Right lobe of liver (tissue), 6 donors: ENCODE data around the gene MYOF. TPM values are rescaled to one million over a fixed set of nuclear protein-coding genes. Genes with fewer than 3 reads are reported as not detected.
"Not testable (repeated sequence)": the region's sequence is repeated elsewhere in the genome, so short reads cannot be mapped to it uniquely, and the experiment has no call there.

Experiments
- ATAC-seq, 4 donors: fragments of 200-7000 bp; cut with Tn5 transposase; one replicate each; pipeline ENCODE4 v1.9.1; 2020; ENCODE audit warnings: mild to moderate bottlenecking in 4 of 4, moderate library complexity in 4 of 4
- DNase-seq, 3 donors: peaks; one replicate each; pipeline ENCODE4 v3.0.0-alpha.2; 2020
- H3K27ac ChIP-seq, 3 donors: fragments of 200-600 bp; one replicate each; pipeline ENCODE4 v1.8.0; 2022
- H3K27me3 ChIP-seq, 2 donors: fragments of 200-600 bp; one replicate each; pipeline ENCODE4 v1.8.0; 2022
- H3K36me3 ChIP-seq, 4 donors: fragments of 200-600 bp; sonication (generic) in 1 of 4; one replicate each; pipeline versions ENCODE4 v1.5.1 to v1.8.0; 2017 to 2022; ENCODE audit warnings: control low read depth in 1 of 4
- H3K4me1 ChIP-seq, 4 donors: fragments of 200-600 bp; sonication (generic) in 1 of 4; one replicate each; pipeline versions ENCODE4 v1.5.1 to v1.8.0; 2017 to 2022; ENCODE audit warnings: control low read depth in 1 of 4
- H3K4me3 ChIP-seq, 3 donors: fragments of 200-600 bp; one replicate each; pipeline ENCODE4 v1.8.0; 2022
- H3K9me3 ChIP-seq, 4 donors: fragments of 200-600 bp; sonication (generic) in 1 of 4; one replicate each; pipeline versions ENCODE4 v1.5.1 to v1.8.0; 2017 to 2022; ENCODE audit warnings: control low read depth in 1 of 4
- POLR2A ChIP-seq: fragments of 450-650 bp; IDR thresholded peaks from one replicate; pipeline ENCODE4 v1.6.1; 2017; ENCODE audit warnings: antibody characterized with exemption, mild to moderate bottlenecking
- WGBS: methylation state at CpG from one replicate; pipeline ENCODE4 v1.1.6; 2018; ENCODE audit warnings: low coverage, low lambda C conversion rate; ENCODE audit not compliant: insufficient coverage; ENCODE audit errors: missing lambda C conversion rate; 5-methylcytosine and 5-hydroxymethylcytosine counted together
- intact Hi-C, 2 donors: fragments of 100-400 bp; cut with DNase I; formaldehyde crosslinking; loops; one replicate each; pipeline versions ENCODE4 v1.11.2 to v1.14.1; 2022
- total RNA-seq, 6 experiments: library from RNA; depleted of rRNA in 2 of 6; stranded (reverse); fragments of >200 nt in 2 of 6; fragmentation: NEBNext Ultra II Directional in 3 of 6; extraction: Animal tissue kit (Norgen Biotek cat#: 25700) in 3 of 6; gene quantifications; one replicate each; pipeline versions ENCODE4 v1.1.0 to v1.2.4, GENCODE V29; 2016 to 2023
- TF ChIP-seq, protein P1 (sequence below), 4 donors: fragments of 200-600 bp in 3 of 4; fragments of 450-650 bp in 1 of 4; IDR thresholded peaks; one replicate each; pipeline versions ENCODE4 v1.5.1 to v1.8.0; 2016 to 2022; ENCODE audit warnings: antibody characterized with exemption in 4 of 4, mild to moderate bottlenecking in 2 of 4
- donor health status: DM: no; HTN: yes; CAD: no.
- donor health status: DM: no; HTN: no; CAD: no.
- donor health status: DM: no; HTN: no; CAD: no.
- donor health status: DM: no; HTN: yes; CAD: no.
- donor health status: DM: no; HTN: yes; CAD: no.

Gene MYOF
- total RNA-seq, 6 experiments from 2014 or later = 1.9 to 14.6 (median 3.2) TPM

DNA sequence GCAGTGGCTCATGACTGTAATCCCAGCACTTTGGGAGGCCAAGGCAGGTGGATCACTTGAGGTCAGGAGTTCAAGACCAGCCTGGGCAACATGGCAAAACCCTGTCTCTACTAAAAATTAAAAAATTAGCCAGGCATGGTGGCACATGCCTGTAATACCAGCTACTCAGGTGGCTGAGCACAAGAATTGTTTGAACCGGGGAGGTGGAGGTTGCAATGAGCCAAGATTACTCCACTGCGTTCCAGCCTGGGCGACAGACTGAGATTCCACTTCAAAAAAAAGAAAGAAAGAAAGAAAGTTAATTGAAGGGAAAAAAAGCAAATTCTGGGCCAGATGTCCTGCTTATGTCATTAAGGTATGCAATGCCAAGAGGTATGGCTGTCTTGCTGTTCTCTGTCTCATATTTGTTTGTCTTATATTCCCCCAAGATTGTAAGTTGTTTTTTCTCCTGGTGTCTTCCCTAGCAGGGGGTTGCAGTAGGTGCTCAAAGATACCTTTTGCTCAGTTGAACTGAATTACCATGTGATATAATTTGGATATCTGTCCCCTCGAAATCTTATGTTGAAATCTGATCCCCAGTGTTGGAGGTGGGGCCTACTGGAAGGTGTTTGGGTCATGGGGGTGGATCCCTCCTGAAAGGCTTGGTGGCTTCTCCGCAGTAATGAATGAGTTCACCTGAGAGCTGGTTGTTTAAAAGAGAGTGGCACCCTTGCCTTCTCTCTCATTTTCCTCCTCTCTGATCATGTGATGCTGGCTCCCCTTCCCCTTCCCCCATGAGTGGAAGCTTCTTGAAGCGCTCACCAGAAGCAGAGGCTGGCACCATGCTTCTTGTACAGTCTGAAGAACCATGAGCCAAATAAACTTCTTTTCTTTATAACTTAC is 60.9 kb downstream of the MYOF start:
- Histone ChIP-seq H3K27ac (peak overlapping the region in 1 of 3 donors; percentile 28), H3K4me3 (no peak overlapping the region), H3K36me3 (no peaks in the 10 kb centered on the region), H3K27me3 (no peaks in the 10 kb centered on the region), H3K9me3 (no peaks in the 10 kb centered on the region), H3K4me1 (no peaks in the 10 kb centered on the region)
- WGBS = 81% methylated on average over 4 of the region's 6 CpGs
- no peak for DNase-seq
- TF ChIP-seq POLR2A = no peak
- TF ChIP-seq, protein P1, sequence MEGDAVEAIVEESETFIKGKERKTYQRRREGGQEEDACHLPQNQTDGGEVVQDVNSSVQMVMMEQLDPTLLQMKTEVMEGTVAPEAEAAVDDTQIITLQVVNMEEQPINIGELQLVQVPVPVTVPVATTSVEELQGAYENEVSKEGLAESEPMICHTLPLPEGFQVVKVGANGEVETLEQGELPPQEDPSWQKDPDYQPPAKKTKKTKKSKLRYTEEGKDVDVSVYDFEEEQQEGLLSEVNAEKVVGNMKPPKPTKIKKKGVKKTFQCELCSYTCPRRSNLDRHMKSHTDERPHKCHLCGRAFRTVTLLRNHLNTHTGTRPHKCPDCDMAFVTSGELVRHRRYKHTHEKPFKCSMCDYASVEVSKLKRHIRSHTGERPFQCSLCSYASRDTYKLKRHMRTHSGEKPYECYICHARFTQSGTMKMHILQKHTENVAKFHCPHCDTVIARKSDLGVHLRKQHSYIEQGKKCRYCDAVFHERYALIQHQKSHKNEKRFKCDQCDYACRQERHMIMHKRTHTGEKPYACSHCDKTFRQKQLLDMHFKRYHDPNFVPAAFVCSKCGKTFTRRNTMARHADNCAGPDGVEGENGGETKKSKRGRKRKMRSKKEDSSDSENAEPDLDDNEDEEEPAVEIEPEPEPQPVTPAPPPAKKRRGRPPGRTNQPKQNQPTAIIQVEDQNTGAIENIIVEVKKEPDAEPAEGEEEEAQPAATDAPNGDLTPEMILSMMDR (IDR thresholded peaks at IDR 0.05) = no peak
- intact Hi-C loops = no loop called here
- no peak for ATAC-seq

- intact Hi-C loops = no loop called here
- TF ChIP-seq, protein P1 (IDR thresholded peaks at IDR 0.05) = no peak
- no peak for TF ChIP-seq POLR2A
- no peaks in the 10 kb centered on the region for H3K36me3 ChIP-seq
- no peak for DNase-seq
- no peaks in the 10 kb centered on the region for H3K27me3 ChIP-seq
- H3K27ac ChIP-seq = peak overlapping the region in 1 of 3 donors; percentile 4
- H3K4me1 ChIP-seq = no peaks in the 10 kb centered on the region
- peak in 3 of 4 donors; percentile 22 to 46 (median 42) for ATAC-seq
- H3K4me3 ChIP-seq = no peak overlapping the region
- H3K9me3 ChIP-seq = no peaks in the 10 kb centered on the region
- 63% methylated on average over 5 of the region's 5 CpGs for WGBS
Measured at GRCh38 chr10:93420091-93420490, 62.0 kb downstream of the MYOF start.

DNA sequence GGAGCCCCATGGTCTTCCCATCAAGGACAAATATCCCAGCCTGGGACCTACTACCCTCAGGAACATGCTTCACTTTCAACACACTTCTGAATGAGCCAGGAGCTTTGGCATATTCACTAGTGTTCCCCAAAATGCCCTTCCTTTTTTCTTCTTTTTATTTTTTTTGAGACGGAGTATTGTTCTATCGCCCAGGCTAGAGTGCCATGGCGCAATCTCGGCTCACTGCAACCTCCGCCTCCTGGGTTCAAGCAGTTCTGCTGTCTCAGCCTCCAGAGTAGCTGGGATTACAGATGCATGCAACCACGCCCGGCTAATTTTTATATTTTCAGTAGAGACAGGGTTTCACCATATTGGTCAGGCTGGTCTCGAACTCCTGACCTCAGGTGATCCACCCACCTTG is 63.1 kb downstream of the MYOF start:
- 75% methylated on average over 8 of the region's 8 CpGs for WGBS
- intact Hi-C loops, H3K9me3 ChIP-seq, DNase-seq, H3K4me1 ChIP-seq, ATAC-seq, H3K4me3 ChIP-seq, H3K27me3 ChIP-seq, H3K27ac ChIP-seq, H3K36me3 ChIP-seq: not testable (repeated sequence)

- Histone ChIP-seq H3K27me3 (no peaks in the 10 kb centered on the region), H3K4me1 (no peaks in the 10 kb centered on the region), H3K9me3 (no peaks in the 10 kb centered on the region), H3K4me3 (no peak overlapping the region), H3K27ac (no peak overlapping the region), H3K36me3 (no peaks in the 10 kb centered on the region)
- intact Hi-C loops = no loop called here
- no peak for ATAC-seq
- TF ChIP-seq, protein P1 (IDR thresholded peaks at IDR 0.05) = no peak
- no peak for TF ChIP-seq POLR2A
- WGBS = 40% methylated on average over 3 of the region's 3 CpGs
- no peak for DNase-seq
Measured at GRCh38 chr10:93417921-93418320, 64.2 kb downstream of the MYOF start.

DNA sequence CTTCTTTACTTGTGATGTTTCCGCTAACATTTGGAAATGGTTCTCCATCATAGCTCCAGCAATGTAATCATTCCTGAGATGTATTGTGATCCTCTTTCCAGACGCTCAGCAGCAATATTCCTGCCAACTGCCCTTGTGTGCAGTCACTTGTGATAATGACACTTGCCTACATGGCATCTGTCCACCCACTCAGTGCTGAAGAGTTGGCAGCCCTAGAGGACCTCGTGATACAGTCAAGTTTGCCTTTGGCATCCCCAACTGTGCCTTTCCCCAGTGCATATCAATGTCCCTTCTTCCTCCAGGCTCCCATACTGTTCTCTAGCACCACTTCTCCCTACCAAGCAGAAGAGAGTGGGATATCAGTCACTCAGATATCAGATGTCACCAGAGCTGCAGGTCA is 64.9 kb downstream of the MYOF start:
- no peaks in the 10 kb centered on the region for H3K36me3 ChIP-seq
- DNase-seq (no peak), ATAC-seq (peak in 1 of 4 donors; percentile 31)
- H3K9me3 ChIP-seq = no peaks in the 10 kb centered on the region
- 73% methylated on average over 3 of the region's 3 CpGs for WGBS
- intact Hi-C loops = no loop called here
- no peak overlapping the region for H3K27ac ChIP-seq
- no peaks in the 10 kb centered on the region for H3K4me1 ChIP-seq
- H3K27me3 ChIP-seq = no peaks in the 10 kb centered on the region
- no peak overlapping the region for H3K4me3 ChIP-seq
- TF ChIP-seq POLR2A = no peak
- TF ChIP-seq, protein P1 (IDR thresholded peaks at IDR 0.05) = no peak
